GM19395 (cell line): ENCODE data around the gene CNFN.
"Not testable (repeated sequence)": the region's sequence is repeated elsewhere in the genome, so short reads cannot be mapped to it uniquely, and the experiment has no call there.

Experiments used
- ATAC-seq: cut with Tn5 transposase; IDR thresholded peaks from one replicate; pipeline ENCODE4 v1.9.1; 2021; ENCODE audit warnings: mild to moderate bottlenecking, moderate library complexity; ENCODE audit not compliant: unreplicated experiment

The CNFN gene

DNA sequence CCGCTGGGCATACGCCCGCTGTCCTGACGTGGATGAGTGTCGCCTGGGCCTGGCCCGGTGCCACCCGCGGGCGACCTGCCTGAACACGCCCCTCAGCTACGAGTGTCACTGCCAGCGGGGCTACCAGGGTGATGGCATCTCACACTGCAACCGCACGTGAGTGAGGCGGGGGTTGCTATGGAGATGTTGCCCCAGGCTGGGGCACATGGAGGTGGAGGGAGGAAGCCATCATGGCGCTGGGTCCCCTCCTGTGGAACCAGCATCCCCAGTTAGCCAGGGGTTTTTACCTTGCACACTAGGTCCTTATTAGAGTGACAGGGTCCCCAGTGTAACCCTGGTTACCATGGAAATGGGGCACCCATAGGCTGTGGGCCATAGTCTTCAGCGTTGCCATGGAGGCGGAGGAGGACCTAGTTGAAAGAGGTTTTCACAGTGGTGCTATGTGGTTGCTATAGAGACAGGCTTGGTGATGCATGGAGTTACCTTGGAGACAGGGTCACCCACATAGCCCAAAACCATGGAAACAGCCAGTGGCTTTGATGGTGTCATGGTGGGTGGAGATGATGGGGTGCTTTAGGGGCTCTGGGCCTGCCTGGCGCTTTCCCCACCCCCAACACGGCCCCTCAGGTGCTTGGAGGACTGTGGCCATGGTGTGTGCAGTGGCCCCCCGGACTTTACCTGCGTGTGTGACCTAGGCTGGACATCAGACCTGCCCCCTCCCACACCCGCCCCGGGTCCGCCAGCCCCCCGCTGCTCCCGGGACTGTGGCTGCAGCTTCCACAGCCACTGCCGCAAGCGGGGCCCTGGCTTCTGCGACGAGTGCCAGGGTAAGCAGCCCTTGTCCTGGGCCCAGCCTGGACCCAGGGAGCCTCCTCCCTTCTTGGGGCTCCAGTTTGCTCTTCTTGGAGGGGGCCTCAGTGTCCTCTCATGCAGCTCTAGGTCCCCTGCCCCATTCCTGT, 37.5 kb downstream of the CNFN start:
- no peak for ATAC-seq

DNA sequence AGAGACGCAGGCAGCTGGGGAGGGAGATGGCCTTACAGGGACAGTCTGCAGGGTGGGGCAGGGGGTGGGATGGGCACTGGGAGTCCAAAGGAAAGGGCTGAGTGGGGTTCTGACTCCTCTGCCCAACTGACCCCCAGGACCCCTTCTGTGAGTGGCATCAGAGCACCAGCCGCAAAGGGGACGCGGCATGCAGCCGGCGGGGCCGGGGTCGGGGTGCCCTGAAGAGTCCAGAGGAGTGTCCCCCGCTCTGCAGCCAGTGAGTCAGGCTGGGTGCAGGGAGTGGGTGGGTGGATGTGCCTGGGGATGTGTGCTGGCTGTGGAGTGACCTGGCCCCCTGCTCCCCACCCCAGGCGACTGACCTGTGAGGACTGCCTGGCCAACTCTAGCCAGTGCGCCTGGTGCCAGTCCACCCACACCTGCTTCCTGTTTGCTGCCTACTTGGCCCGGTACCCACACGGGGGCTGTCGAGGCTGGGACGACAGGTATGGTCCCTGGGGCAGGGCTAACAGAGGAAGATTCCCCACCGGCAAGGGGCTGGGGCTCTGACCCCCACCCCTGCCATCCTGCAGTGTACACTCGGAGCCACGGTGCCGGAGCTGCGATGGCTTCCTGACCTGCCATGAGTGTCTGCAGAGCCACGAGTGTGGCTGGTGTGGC, 38.9 kb downstream of the CNFN start:
- ATAC-seq: no peak

DNA sequence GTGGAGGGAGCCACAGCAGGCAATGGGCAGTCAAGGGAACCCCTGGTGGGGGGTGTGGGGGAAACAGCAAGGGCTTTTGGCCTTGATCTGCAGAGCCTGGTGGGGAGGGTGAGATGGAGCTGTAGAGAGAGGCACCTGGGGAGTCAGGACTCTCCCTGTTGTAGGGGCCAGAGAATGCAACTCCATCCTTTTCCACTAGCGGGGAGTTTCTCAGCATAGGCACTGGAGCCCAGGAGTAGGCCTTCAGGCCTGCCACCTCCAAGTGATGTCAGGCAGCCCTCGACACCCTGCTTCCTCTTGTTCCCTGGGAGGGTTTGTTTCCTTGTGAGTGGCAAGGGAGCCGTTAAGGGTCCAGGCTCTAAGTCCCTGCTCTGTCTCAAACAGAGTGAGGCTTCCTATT, 39.7 kb downstream of the CNFN start:
- no peak for ATAC-seq

DNA sequence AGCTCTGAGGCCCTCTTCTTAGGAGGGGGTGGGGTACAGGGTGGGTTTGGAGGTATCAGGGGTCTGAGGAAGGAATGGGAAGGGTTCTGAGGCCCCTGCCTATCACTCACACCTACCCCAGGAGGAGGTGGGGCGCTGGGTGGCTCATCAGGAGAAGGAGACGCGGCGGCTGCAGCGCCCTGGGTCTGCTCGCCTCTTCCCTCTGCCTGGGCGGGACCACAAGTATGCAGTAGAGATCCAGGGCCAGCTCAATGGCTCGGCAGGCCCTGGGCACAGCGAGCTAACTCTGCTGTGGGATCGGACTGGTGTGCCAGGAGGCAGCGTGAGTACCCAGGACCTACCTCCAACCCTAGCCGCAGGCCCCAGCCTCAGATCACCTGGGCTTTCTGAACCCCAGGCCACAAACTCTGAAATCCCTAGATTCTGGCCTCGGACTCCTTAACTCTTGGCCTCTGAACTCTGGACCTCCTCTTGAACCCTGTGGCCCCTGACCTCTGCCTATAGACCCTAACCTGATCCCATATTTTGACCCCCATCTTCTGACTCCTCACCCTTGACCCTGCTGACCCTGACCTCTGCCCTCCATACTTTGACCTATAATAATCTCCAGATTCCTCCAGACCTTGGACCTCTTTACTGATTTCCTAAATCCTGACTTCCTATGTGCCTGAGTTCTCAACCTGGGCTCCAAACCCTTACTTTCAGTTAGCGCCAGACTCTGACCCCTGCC, 40.6 kb downstream of the CNFN start:
- no peak for ATAC-seq

DNA sequence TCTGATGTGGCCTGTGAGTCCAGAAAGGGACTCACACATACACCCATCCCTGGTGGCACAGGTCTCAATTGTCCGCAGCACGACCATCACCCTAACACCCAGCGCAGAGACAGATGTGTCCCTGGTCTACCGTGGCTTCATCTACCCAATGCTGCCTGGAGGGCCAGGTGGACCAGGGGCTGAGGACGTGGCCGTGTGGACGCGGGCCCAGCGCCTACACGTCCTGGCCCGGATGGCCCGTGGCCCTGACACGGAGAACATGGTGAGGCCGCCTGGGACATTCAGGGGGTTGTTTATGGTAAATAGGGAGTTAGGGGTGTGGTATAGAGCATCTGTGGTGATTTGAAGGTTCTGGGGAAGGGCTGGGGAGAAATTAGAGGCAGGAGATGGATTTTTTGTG, 41.9 kb downstream of the CNFN start:
- no peak for ATAC-seq

DNA sequence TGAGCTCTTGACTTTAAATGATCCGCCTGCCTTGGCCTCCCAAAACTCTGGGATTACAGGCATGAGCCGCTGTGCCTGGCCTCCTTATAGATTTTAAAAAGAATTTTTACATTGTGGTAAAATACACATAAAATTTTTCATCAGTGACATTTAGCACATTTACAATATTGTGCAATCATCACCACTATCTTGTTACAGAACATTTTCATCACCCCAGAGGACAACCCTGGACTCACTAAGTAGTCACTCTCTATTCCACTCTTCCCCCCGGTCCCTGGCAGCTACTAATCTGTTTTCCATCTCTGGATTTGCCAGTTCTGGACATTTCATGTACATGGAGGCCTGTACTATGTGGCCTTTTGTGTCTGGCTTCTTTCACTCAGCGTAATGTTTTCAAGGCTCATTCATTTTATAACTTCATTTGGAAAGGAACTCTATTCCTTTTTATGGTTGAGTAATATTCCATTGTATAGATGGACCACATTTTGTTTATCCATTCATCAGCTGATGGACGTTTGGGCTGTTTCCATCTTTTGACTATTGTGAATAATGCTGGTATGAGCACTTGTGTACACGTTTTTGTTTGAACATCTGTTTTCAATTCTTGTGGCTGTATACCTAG, 44.8 kb downstream of the CNFN start:
- ATAC-seq: no peak

DNA sequence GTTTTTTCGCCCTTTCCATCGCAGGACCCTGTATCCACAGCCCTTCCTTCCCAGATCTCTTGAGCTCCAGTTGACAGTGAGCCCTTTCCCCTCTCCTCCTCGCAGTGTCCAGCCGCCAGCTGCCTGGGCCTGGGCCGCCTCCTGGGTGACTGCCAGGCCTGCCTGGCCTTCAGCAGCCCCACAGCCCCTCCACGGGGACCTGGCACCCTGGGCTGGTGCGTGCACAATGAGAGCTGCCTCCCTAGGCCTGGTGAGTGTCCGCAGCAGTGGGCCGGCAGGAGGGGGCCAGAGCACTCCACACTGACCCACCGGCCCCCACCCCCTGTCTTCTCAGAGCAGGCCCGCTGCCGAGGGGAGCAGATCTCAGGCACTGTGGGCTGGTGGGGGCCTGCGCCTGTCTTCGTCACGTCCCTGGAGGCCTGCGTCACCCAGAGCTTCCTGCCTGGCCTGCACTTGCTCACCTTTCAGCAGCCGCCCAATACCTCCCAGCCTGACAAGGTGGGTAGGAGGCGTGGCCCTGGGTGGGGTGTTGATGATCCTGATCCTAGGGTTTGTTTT, 45.7 kb downstream of the CNFN start:
- no peak for ATAC-seq

DNA sequence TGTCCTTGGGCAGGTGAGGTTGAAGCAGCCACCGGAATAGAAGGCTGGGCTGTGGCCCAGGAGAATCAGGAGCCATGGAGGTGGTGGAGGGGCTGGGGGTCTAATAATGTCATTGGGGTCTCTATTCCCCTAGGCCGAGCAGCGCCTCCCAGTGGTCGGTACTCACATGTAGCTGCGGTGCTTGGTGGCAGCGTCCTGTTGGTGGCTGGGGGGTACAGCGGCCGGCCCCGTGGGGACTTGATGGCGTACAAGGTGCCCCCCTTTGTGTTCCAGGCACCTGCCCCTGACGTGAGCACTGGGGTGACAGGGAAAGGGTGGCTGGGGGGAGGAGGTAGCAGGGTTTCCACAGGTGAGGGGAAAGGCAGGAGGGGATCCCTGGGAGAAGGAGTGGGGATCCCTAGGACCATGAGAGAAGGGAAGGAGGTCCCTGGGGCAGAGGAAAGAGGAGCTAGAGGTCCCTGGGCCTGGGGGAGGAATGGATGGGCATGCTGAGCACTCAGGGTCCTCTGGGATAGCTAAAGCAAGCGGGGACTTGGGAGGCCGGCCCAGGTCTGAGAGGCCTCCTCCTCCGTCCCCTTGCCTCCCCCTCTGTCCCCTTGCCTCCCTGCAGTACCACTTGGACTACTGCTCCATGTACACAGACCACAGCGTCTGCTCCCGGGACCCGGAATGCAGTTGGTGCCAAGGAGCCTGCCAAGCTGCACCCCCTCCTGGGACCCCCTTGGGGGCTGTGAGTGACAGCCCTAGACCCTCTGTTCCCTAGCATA, 46.6 kb downstream of the CNFN start:
- ATAC-seq: no peak

DNA sequence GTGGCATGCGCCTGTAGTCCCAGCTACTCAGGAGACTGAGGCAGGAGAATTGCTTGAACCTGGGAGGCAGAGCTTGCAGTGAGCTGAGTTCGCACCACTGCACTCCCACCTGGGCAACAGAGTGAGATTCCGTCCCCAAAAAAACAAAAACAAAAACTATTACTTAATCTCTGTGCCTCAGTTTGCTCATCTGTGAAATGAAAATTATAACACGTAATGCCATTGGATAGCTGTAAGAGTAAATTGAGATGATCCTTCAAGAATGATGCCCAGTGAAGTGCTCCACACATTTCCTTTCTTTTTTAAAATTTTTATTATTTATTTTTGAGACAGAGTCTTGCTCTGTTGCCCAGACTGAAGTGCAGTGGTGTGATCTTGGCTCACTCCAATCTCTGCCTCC, 50.2 kb downstream of the CNFN start:
- not testable (repeated sequence) for ATAC-seq

DNA sequence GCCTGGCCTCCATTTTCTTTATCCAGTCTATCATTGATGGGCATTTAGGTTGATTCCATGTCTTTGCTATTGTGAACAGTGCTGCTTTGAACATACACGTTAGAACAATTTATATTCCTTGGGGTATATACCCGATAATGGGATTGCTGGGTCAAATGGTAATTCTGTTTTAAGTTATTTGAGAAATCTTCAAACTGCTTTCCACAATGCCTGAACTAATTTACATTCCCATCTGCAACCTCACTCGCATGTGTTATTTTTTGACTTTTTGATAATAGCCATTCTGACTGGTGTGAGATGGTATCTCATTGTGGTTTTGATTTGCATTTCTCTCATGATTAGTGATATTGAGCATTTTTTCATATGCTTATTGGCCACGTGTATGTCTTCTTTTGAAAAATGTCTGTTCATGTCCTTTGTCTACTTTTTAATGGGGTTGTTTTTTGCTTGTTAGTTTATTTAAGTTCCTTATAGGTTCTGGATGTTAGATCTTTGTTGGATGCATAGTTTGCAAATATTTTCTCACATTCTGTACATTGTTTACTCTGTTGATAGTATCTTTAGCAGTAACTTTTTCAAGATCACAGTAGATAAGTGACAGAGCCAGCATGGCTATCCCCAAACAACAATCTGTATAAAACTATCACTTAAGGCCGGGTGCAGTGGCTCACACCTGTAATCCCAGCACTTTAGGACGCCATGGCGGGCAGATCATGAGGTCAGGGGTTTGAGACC, 50.8 kb downstream of the CNFN start:
- ATAC-seq: not testable (repeated sequence)
